ENCODE data around the gene GTF2F2. TPM values are rescaled to one million over a fixed set of nuclear protein-coding genes. Genes with fewer than 3 reads are reported as not detected.

GTF2F2 gene
- total RNA-seq, 2 donors from 2014 or later, result 12.2 to 16.2 TPM

GRCh38 chr13:45198041-45198440 is 77.7 kb downstream of the GTF2F2 start:
- H3K4me3 Mint-ChIP-seq, result no peak overlapping the region
- H3K4me1 Mint-ChIP-seq, result peaks cover 19% of the 10 kb centered on the region
- H3K36me3 Mint-ChIP-seq (ENCODE audit: low read depth), result peaks cover 2% of the 10 kb centered on the region
- no peaks in the 10 kb centered on the region for H3K27me3 Mint-ChIP-seq
- ATAC-seq (no peak), DNase-seq (no peak)
- H3K27ac Mint-ChIP-seq, result no peak overlapping the region
- H3K9me3 ChIP-seq (ENCODE audit: control insufficient read depth, low read length, poor library complexity, severe bottlenecking), result no peaks in the 10 kb centered on the region

DNA sequence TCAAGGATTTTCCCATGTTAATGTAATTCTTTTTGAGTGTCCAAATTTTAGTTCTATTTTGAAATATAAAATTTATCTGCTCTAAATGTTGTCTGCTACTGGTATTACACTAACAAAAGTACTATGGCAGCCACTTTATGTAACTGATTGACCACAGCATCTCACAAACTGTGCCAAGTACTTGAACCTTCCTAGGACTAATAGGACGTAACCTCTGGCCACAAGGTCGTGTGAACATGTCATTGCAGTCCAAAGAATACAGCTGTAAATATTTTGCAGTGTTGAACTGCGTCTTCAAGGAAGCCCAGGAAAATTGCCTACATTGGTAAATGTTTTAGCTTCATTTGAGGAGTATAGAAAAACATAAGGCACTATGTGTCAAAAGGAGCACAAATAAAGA is 78.6 kb downstream of the GTF2F2 start:
- H3K36me3 Mint-ChIP-seq (ENCODE audit: low read depth), result peaks cover 2% of the 10 kb centered on the region
- ATAC-seq (no peak), DNase-seq (no peak)
- peaks cover 19% of the 10 kb centered on the region for H3K4me1 Mint-ChIP-seq
- H3K4me3 Mint-ChIP-seq, result no peak overlapping the region
- no peaks in the 10 kb centered on the region for H3K27me3 Mint-ChIP-seq
- H3K27ac Mint-ChIP-seq, result no peak overlapping the region
- no peaks in the 10 kb centered on the region for H3K9me3 ChIP-seq (ENCODE audit: control insufficient read depth, low read length, poor library complexity, severe bottlenecking)

- no peak overlapping the region for H3K4me3 Mint-ChIP-seq
- no peaks in the 10 kb centered on the region for H3K27me3 Mint-ChIP-seq
- H3K4me1 Mint-ChIP-seq, result peaks cover 16% of the 10 kb centered on the region
- ATAC-seq (no peak), DNase-seq (no peak)
- peaks cover 2% of the 10 kb centered on the region for H3K36me3 Mint-ChIP-seq (ENCODE audit: low read depth)
- H3K9me3 ChIP-seq (ENCODE audit: control insufficient read depth, low read length, poor library complexity, severe bottlenecking), result no peaks in the 10 kb centered on the region
- H3K27ac Mint-ChIP-seq, result no peak overlapping the region
Observed at GRCh38 chr13:45199711-45200110, 79.4 kb downstream of the GTF2F2 start.

- peaks cover 2% of the 10 kb centered on the region for H3K36me3 Mint-ChIP-seq (ENCODE audit: low read depth)
- no peak within 1 kb of the TSS for H3K27ac Mint-ChIP-seq
Observed at GRCh38 chr13:45200701-45201232, 80.5 kb downstream of the GTF2F2 start, which contains the start of gene KCTD4. TSS of gene KCTD4 (minus strand) at chr13:45201045. CDS start at chr13:45194567, 6,478 bp downstream.

DNA sequence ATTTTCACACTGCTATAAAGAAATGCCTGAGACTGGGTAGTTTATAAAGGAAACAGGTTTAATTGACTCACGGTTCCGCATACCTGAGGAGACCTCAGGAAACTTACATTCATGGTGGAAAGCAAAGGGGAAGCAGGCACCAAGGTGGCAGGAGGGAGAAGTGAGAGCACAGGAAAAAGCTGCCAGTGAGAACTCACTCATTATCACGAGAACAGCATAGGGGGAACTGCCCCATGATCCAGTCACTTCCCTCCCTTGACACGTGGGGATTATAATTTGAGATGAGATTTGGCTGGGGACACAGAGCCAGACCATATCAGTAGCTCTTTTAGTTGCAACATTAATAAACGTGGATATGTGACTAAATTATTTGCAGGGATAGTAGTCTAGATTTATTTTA is 84.8 kb downstream of the GTF2F2 start:
- Mint-ChIP-seq H3K27me3 (no peaks in the 10 kb centered on the region), H3K27ac (peak overlapping the region; percentile 47), H3K36me3 (ENCODE audit: low read depth) (peaks cover 10% of the 10 kb centered on the region), H3K4me1 (peaks cover 7% of the 10 kb centered on the region), H3K4me3 (no peak overlapping the region)
- H3K9me3 ChIP-seq (ENCODE audit: control insufficient read depth, low read length, poor library complexity, severe bottlenecking), result no peaks in the 10 kb centered on the region
- DNase-seq (no peak), ATAC-seq (no peak)

More at GRCh38 chr13:45200701-45201232, 80.5 kb downstream of the GTF2F2 start, which contains the start of gene KCTD4:
- no peaks in the 10 kb centered on the region for H3K9me3 ChIP-seq (ENCODE audit: control insufficient read depth, low read length, poor library complexity, severe bottlenecking)
- DNase-seq (no peak), ATAC-seq (no peak)
- Mint-ChIP-seq H3K4me1 (peaks cover 18% of the 10 kb centered on the region), H3K4me3 (no peak within 1 kb of the TSS), H3K27me3 (no peaks in the 10 kb centered on the region)

GRCh38 chr13:45206340-45206739 is 86.0 kb downstream of the GTF2F2 start:
- peaks cover 13% of the 10 kb centered on the region for H3K4me1 Mint-ChIP-seq
- no peaks in the 10 kb centered on the region for H3K9me3 ChIP-seq (ENCODE audit: control insufficient read depth, low read length, poor library complexity, severe bottlenecking)
- DNase-seq (no peak), ATAC-seq (no peak)
- no peaks in the 10 kb centered on the region for H3K27me3 Mint-ChIP-seq
- H3K4me3 Mint-ChIP-seq, result no peak overlapping the region
- no peak overlapping the region for H3K27ac Mint-ChIP-seq
- H3K36me3 Mint-ChIP-seq (ENCODE audit: low read depth), result peaks cover 17% of the 10 kb centered on the region

- H3K27ac Mint-ChIP-seq, result no peak overlapping the region
- ATAC-seq (no peak), DNase-seq (no peak)
- H3K27me3 Mint-ChIP-seq, result no peaks in the 10 kb centered on the region
- no peak overlapping the region for H3K4me3 Mint-ChIP-seq
- no peaks in the 10 kb centered on the region for H3K9me3 ChIP-seq (ENCODE audit: control insufficient read depth, low read length, poor library complexity, severe bottlenecking)
- H3K36me3 Mint-ChIP-seq (ENCODE audit: low read depth), result peaks cover 16% of the 10 kb centered on the region
- H3K4me1 Mint-ChIP-seq, result peaks cover 14% of the 10 kb centered on the region
Observed at GRCh38 chr13:45207319-45207718, 87.0 kb downstream of the GTF2F2 start.

GRCh38 chr13:45208132-45208531 is 87.8 kb downstream of the GTF2F2 start:
- Mint-ChIP-seq H3K36me3 (ENCODE audit: low read depth) (peaks cover 15% of the 10 kb centered on the region), H3K4me1 (peaks cover 15% of the 10 kb centered on the region), H3K27ac (peak overlapping the region; percentile 39), H3K27me3 (no peaks in the 10 kb centered on the region), H3K4me3 (no peak overlapping the region)
- H3K9me3 ChIP-seq (ENCODE audit: control insufficient read depth, low read length, poor library complexity, severe bottlenecking), result no peaks in the 10 kb centered on the region
- ATAC-seq (no peak), DNase-seq (no peak)

- Mint-ChIP-seq H3K27me3 (no peaks in the 10 kb centered on the region), H3K27ac (no peak overlapping the region), H3K4me1 (peaks cover 15% of the 10 kb centered on the region), H3K36me3 (ENCODE audit: low read depth) (peaks cover 15% of the 10 kb centered on the region), H3K4me3 (no peak overlapping the region)
- ATAC-seq (no peak), DNase-seq (no peak)
- no peaks in the 10 kb centered on the region for H3K9me3 ChIP-seq (ENCODE audit: control insufficient read depth, low read length, poor library complexity, severe bottlenecking)
Observed at GRCh38 chr13:45209229-45209628, 88.9 kb downstream of the GTF2F2 start.

DNA sequence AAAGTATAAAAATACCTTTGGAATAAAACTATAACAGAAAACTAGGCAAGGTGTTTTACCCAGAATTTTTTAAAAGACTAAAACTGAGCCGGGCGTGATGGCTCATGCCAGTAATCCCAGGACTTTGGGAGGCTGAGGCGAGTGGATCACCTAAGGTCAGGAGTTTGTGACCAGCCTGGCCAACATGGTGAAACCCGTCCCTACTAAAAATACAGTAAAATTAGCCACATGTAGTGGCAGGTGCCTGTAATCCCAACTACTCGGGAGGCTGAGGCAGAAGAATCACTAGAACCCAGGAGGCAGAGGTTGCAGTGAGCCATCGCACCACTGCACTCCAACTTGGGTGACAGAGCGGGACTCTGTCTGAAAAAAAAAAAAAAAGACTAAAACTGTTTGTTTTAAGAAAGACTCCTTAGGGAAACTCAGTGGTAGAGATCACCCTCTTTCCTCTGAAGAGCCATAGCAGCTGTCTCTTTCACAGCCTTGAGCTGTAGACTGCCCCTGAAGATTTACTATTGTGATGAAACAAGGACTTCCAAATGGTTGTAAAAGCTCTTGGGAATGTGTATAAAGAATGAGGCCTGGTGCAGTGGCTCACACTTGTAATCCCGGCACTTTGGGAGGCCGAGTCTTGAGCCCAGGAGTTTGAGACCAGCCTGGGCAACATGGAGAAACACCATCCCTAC is 95.2 kb downstream of the GTF2F2 start:
- H3K27ac Mint-ChIP-seq, result no peak overlapping the region
- ATAC-seq, result no peak

DNA sequence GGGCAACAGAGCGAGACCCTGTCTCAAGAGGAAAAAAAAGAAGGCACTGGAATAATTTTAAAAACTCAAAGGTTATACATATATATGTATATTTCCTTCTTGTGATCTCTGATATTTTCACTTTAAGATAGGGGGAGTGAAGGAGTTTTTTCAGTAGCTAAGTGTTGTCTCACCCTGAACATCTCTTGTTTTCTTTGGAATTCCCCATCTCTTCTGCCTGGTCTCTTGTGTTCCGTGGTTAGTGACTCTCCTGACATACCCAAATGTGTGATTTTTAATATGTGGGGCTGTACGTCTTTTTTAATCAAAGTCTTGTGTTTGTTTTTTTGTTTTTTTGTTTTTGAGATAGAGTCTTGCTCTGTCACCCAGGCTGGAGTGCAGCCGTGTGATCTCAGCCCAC is 95.9 kb downstream of the GTF2F2 start:
- ATAC-seq (no peak), DNase-seq (no peak)
- H3K36me3 Mint-ChIP-seq (ENCODE audit: low read depth), result peaks cover 3% of the 10 kb centered on the region
- H3K9me3 ChIP-seq (ENCODE audit: control insufficient read depth, low read length, poor library complexity, severe bottlenecking), result no peaks in the 10 kb centered on the region
- no peak overlapping the region for H3K4me3 Mint-ChIP-seq
- peaks cover 7% of the 10 kb centered on the region for H3K4me1 Mint-ChIP-seq
- no peaks in the 10 kb centered on the region for H3K27me3 Mint-ChIP-seq
- no peak overlapping the region for H3K27ac Mint-ChIP-seq

More for the DNA sequence above, 95.2 kb downstream of the GTF2F2 start:
- Mint-ChIP-seq H3K4me3 (no peak overlapping the region), H3K27me3 (no peaks in the 10 kb centered on the region), H3K4me1 (peaks cover 8% of the 10 kb centered on the region), H3K36me3 (ENCODE audit: low read depth) (peaks cover 6% of the 10 kb centered on the region)
- H3K9me3 ChIP-seq (ENCODE audit: control insufficient read depth, low read length, poor library complexity, severe bottlenecking), result no peaks in the 10 kb centered on the region
- DNase-seq, result no peak

DNA sequence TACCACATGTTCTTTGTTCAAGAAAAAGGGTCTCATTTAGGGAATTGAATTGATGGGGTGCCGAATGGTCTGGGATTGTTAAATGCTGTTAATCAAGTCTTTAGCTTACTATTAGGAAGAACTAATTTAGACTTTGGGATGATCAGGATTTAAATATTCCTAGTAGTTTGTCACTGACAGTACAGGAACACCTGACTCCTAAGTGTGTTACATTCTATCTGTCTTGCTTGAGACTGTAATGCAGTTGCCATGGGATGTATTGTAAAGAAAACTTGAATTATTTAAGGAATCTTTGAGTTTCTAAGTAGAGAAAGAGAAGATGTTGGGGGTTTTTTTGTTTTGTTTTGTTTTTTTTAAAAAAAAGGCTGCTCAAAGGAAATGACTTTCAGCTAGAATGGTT is 98.4 kb downstream of the GTF2F2 start:
- DNase-seq (no peak), ATAC-seq (no peak)
- Mint-ChIP-seq H3K27ac (no peak overlapping the region), H3K4me1 (peaks cover 8% of the 10 kb centered on the region), H3K36me3 (ENCODE audit: low read depth) (peaks cover 7% of the 10 kb centered on the region), H3K27me3 (no peaks in the 10 kb centered on the region), H3K4me3 (no peak overlapping the region)
- H3K9me3 ChIP-seq (ENCODE audit: control insufficient read depth, low read length, poor library complexity, severe bottlenecking), result no peaks in the 10 kb centered on the region

GRCh38 chr13:45219123-45219891 is 99.0 kb downstream of the GTF2F2 start:
- H3K4me1 Mint-ChIP-seq, result peaks cover 12% of the 10 kb centered on the region
- H3K36me3 Mint-ChIP-seq (ENCODE audit: low read depth), result peaks cover 7% of the 10 kb centered on the region
- no peak for ATAC-seq
- DNase-seq, result no peak
- H3K4me3 Mint-ChIP-seq, result no peak overlapping the region
- no peak overlapping the region for H3K27ac Mint-ChIP-seq
- no peaks in the 10 kb centered on the region for H3K27me3 Mint-ChIP-seq
- H3K9me3 ChIP-seq (ENCODE audit: control insufficient read depth, low read length, poor library complexity, severe bottlenecking), result no peaks in the 10 kb centered on the region

Measured in T-helper 17 cell (primary cell).